GM18505 (cell line): ENCODE measurements around the gene WSCD2.
"Not testable (repeated sequence)": the region's sequence is repeated elsewhere in the genome, so short reads cannot be mapped to it uniquely, and the experiment has no call there.

Source experiments
- ATAC-seq: cut with Tn5 transposase; IDR thresholded peaks from one replicate; pipeline ENCODE4 v1.9.1; 2021; ENCODE audit not compliant: unreplicated experiment
- POLR2A ChIP-seq: IDR thresholded peaks from 4 replicates; pipeline ENCODE4 v1.6.1; 2011; ENCODE audit warnings: borderline replicate concordance; ENCODE audit not compliant: insufficient read depth, insufficient read length; ENCODE audit errors: extremely low read depth

Gene WSCD2

DNA sequence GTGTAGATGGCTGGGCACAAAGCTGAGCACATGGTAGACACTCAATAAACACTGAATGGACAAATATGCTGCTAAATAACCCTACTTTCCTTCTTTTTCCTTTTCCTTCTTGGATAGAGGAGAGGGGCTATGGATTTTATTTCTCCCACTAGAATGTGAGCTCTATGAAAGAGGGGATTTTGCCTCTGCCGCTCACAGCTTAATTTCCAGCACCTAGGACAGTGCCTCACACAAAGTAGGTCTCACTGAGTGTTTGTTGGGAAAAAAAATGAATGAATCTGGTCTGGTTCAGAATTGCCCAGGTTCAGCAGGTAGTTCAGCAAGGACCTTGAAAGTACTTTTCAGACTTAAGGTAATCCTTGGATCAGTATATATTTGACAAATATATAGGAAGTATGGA, 65.5 kb downstream of the WSCD2 start:
- no peak for TF ChIP-seq POLR2A
- no peak for ATAC-seq

- no peak for ATAC-seq
- TF ChIP-seq POLR2A: no peak
Observed at GRCh38 chr12:108196319-108196718, 67.2 kb downstream of the WSCD2 start.

GRCh38 chr12:108196921-108197320, 67.8 kb downstream of the WSCD2 start:
- TF ChIP-seq POLR2A: no peak
- no peak for ATAC-seq

- no peak for ATAC-seq
- TF ChIP-seq POLR2A: no peak
Observed at GRCh38 chr12:108198043-108198442, 69.0 kb downstream of the WSCD2 start.

DNA sequence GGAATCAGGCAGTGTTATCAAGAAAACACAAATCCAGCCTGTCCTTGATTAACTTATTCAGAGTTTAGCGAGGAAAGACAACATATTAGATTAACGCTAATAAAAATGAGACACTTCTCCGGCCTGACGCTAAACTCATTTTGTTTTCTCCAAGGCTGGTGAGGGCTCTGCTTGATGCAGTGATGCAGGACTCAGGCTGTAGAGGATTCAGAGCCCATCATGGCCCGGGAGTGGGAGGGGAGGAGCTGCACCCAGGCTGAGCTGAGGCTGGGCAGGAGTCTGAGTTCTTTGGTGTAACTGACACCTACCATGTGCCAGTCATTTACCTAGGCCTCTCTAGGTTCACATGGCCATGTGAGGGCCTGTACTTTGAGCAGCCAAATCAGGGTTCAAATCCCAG, 70.0 kb downstream of the WSCD2 start:
- TF ChIP-seq POLR2A: no peak
- ATAC-seq: no peak

DNA sequence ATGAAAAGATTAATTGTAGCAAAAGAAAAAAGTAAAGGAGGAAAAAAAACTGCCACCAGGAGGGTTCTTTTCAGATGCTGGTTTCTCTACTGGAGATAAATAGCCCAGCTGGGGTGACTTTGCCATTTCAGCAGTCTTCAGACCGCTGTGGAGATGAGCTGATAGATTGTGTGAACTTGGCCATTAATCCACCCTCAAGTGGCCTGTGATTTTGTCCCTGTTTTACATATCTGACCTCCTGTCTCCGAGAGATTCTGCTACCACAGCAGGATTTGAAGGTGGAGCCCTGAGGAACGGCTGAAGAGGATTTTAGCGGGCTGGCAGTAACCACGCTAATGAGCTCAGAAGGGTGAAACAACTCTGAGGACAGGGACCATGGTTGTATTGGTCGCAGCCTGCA, 72.7 kb downstream of the WSCD2 start:
- no peak for ATAC-seq
- no peak for TF ChIP-seq POLR2A

- no peak for TF ChIP-seq POLR2A
- no peak for ATAC-seq
Observed at GRCh38 chr12:108204117-108204987, 75.3 kb downstream of the WSCD2 start.

- TF ChIP-seq POLR2A: no peak
- ATAC-seq: no peak
Observed at GRCh38 chr12:108205864-108206263, 76.8 kb downstream of the WSCD2 start.

DNA sequence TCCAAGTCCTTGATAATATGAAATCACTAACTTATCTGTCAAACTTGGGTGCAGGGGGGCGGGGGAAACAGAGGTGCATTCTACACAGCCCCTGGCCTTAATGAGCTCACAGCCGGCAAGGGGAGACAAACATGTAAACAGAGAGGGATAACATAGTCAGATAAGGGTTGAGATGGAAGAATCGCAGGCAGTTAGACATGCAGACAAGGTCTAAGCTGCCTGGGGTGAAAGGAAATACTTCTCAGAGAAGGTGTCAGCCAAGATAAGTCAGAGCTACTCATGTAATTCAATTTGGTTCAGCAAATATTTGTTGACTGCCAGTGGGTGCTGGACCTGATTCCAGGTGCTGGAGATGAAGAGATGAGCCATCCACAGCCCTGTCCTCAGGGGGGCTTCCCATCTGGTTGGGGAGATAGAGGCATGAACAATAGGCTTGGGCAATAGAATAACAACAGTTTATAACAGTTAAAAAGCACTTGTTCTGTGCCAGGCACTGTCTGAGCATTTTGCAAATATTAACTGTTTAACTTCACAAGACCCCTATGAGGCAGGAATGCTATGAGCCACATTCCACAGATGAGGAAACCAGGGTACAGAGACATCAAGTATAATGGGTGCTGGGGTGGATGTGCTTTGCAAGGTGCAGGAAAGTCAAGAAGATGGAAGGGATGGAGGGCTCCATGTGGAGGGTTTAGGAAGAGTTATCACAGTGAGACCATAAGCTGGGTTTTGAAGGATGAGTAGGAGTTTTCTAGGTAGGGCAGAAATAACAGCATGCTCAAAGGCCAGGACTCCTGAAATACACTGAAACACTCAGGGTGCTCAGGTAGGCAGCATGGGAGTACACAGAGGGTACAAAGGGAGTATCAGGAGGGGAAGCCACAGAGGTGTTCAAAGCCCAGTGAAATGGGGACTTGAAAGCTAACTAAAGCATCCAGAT, 79.0 kb downstream of the WSCD2 start:
- TF ChIP-seq POLR2A: no peak
- ATAC-seq: no peak

DNA sequence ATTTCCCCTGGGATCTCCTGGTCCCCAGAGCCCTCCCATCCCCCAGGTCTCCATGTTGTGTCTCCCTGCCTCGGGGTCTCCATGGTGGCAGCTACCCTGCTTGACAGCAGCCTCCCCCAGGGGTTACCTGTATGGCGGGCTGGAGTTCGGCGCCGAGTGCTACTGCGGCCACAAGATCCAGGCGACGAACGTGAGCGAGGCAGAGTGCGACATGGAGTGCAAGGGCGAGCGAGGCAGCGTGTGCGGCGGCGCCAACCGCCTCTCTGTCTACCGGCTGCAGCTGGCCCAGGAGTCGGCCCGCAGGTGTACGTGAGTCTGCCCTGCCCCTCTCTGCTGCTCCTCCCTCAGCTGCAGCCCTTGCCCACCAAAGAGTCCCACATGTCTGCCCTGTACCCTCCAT, 80.9 kb downstream of the WSCD2 start:
- TF ChIP-seq POLR2A: no peak
- no peak for ATAC-seq

- ATAC-seq: no peak
- no peak for TF ChIP-seq POLR2A
Observed at GRCh38 chr12:108211157-108211556, 82.1 kb downstream of the WSCD2 start.

DNA sequence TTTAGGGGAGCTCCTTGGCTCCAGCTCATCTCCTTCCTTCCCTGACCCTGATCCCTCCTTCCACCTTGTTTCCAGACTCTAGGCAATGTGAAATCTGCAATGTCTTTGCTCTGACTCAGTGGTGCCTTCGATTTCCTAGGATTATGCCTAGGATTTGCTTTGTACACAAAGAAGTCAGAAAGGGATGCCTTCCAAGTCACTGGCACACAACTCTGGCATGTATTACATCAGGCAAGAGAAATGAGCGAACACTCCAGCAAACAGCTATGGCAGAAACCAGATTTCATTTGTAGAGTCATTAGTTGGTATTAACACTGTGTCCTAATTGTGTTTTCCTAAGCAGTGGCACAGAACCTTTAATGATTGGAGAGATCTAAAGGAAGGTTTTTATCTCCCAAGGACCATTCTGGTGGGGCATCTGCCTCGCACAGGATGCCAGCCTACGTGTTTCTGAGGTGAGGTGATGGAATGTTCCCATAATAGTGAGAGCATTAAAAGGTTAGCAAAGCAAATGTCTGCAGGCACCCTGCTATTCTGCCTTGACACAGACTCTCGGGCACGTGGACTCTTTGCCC, 84.9 kb downstream of the WSCD2 start:
- no peak for ATAC-seq
- no peak for TF ChIP-seq POLR2A

GRCh38 chr12:108214486-108214885, 85.4 kb downstream of the WSCD2 start:
- no peak for ATAC-seq
- TF ChIP-seq POLR2A: no peak

DNA sequence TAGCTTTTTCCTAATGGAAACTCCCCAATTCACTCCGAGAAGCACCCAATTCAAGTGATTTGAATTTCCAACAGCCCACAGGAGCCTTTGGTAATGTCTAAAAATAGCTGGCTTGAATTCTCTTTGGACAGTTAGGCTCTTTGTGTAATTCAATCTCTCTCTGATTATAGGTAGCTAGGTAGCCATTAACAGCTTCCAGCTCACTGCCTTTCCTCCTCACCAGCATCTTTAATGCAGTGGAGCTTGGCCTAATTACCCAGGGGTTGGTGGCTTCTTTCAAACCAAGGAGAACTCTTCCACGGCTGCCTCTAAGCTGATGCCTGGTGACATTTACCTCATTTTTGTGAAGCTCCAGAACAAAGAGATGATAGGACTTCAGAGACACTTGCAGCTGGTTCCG, 86.4 kb downstream of the WSCD2 start:
- TF ChIP-seq POLR2A: no peak
- ATAC-seq: no peak

- TF ChIP-seq POLR2A: no peak
- no peak for ATAC-seq
Observed at GRCh38 chr12:108218921-108219320, 89.8 kb downstream of the WSCD2 start.

GRCh38 chr12:108225101-108225500, 96.0 kb downstream of the WSCD2 start:
- not testable (repeated sequence) for ATAC-seq
